Activated CD4-positive, alpha-beta T cell treated with anti-CD3 and anti-CD28 coated beads, Interleukin-2, amount 50 U/mL, for 16 hours (primary cell): Measurements from ENCODE around the gene DNPEP.
"Not testable (repeated sequence)": the region's sequence is repeated elsewhere in the genome, so short reads cannot be mapped to it uniquely, and the experiment has no call there.

Experiments
- DNase-seq: peaks from one replicate; pipeline ENCODE4 v3.0.0-alpha.2; 2020

Gene DNPEP

DNA sequence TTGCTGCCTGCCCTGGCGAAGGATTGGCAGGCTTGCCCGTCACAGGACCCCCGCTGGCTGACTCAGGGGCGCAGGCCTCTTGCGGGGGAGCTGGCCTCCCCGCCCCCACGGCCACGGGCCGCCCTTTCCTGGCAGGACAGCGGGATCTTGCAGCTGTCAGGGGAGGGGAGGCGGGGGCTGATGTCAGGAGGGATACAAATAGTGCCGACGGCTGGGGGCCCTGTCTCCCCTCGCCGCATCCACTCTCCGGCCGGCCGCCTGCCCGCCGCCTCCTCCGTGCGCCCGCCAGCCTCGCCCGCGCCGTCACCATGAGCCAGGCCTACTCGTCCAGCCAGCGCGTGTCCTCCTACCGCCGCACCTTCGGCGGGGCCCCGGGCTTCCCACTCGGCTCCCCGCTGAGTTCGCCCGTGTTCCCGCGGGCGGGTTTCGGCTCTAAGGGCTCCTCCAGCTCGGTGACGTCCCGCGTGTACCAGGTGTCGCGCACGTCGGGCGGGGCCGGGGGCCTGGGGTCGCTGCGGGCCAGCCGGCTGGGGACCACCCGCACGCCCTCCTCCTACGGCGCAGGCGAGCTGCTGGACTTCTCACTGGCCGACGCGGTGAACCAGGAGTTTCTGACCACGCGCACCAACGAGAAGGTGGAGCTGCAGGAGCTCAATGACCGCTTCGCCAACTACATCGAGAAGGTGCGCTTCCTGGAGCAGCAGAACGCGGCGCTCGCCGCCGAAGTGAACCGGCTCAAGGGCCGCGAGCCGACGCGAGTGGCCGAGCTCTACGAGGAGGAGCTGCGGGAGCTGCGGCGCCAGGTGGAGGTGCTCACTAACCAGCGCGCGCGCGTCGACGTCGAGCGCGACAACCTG lies 30.7 kb upstream of the DNPEP start, which contains the start of gene DES:
Gene DES, plus strand, starts transcription at position 223 of the 857 bp plus-strand sequence. Its CDS starts 86 bp downstream, at position 309.
- DNase-seq = no peak

DNA sequence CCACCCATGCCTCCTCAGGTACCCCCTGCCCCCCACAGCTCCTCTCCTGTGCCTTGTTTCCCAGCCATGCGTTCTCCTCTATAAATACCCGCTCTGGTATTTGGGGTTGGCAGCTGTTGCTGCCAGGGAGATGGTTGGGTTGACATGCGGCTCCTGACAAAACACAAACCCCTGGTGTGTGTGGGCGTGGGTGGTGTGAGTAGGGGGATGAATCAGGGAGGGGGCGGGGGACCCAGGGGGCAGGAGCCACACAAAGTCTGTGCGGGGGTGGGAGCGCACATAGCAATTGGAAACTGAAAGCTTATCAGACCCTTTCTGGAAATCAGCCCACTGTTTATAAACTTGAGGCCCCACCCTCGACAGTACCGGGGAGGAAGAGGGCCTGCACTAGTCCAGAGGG lies 29.7 kb upstream of the DNPEP start:
- no peak for DNase-seq

DNA sequence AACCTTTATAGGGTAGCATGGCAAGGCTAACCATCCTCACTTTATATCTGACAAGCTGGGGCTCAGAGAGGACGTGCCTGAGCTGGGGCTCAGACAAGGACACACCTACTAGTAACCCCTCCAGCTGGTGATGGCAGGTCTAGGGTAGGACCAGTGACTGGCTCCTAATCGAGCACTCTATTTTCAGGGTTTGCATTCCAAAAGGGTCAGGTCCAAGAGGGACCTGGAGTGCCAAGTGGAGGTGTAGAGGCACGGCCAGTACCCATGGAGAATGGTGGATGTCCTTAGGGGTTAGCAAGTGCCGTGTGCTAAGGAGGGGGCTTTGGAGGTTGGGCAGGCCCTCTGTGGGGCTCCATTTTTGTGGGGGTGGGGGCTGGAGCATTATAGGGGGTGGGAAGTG lies 29.2 kb upstream of the DNPEP start:
- DNase-seq = no peak

DNA sequence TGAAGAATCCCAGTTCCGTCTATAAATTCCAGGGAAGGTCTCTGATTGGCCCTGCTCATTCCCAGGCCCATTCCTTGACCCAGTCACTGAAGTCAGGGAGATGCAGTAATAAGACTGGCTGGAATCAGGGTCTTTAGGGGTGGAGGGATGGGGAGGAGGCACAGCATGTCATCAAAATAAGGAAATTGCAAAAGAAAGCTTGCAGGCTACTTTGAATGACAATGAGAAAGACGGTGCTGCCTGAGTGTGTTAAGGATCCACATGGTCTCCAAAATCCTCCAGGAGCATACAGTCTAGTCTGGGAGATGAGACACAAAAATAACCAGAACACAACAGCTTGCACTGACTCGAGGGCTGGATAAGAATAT lies 28.5 kb upstream of the DNPEP start:
- no peak for DNase-seq

DNA sequence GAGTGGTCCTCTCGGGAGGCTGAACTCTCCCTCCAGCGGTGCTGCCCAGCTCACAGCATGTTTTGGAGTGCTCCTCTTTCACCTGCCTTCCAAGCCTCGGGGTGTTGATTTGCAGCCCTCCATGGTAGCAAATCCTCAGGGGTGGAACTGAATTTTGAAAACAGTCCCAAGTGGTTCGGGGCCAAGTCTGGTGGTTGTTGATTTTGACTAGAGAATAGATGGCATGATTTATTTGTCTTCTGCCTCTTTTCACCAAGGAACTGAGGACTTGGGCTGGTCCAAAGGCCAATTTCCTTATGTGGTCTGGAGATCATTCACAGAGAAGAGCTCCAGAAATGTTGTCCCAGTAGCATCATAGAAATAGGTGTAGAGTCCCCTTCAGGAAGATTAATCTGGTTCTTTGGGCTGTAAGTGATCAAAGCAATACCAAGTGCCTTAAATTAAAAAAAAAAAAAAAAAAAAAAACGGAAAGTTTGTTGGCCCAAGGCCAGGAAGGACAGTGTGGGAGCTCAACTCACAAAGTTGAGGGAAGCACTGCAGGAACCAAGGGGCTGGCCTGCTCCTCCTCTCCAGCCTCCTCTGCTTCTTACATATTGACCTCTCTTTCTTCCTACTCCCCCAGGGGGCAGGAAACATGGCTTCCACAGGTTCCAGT lies 28.0 kb upstream of the DNPEP start:
- DNase-seq = no peak

DNA sequence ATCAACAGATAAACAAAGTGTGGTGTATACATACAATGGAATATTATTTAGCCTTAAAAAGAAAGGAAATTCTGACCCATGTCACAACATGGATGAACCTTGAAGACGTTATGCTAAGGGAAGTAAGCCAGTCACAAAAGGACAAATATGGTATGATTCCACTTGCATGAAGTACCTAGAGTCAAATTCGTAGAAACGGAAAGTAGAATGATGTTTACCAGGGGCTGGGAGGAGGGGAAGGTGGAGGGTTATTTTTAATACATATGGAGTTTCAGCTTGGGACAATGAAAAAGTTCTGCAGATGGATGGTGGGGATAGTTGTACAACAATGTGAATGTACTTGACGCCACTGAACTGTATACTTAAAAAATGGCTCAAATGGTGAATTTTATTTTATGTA lies 27.1 kb upstream of the DNPEP start:
- no peak for DNase-seq

DNA sequence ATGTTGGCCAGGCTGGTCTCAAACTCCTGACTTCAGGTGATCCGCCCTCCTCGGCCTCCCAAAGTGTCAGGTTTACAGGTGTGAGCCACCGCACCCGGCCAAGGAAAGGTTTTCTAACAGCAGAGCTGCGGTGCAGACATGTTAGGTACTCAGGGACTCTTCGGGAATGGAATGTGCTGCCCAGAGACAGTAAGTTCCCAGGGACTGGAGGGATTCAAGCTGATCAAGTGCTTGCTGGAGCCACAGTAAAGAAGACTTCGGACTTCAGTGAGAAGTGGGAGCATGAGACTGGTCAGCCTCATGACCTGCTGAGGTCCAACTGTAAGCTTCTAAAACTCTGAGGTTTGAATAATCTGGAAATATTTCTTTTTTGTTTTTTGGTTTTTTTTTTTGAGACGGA lies 22.7 kb upstream of the DNPEP start:
- DNase-seq = no peak

DNA sequence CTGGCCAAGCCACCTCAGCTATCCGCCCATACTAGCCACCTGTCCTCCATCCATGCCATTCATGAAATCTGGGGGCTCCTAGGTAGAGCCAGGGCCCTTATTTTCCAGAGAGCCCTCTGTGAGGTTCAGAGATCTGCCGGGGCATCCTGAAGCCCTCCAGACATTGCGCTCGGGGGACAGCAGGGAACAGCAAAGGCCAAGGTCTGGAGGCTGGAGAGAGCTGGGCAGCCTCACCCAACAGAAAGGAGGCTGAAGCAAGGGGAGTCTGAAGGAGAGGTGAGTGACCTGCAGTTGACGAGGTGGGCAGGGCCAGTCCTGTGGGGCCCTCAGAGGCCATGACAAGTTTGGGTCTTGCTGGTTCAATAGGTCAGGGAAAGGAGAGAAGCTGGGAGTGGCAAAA lies 21.9 kb upstream of the DNPEP start:
- DNase-seq = no peak

DNA sequence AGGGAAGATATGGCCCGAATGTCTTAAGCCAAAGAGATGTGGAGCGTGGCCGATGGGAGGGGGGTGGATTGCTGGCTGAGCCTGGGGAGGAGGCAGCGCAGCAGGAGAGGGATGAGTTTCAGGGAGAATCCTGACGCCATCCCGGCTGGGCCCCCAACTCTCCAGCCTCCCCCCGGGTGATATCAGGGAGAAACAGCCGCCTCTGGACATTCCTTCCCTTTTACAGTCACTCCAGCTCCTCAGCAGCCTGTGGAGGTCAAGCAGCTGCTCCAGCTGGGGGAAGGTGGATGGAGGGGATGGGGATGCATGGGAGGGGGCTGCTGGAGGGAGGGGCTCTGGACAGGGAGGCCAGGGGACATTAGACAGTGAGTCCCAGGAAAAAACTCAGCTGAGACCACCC lies 20.9 kb upstream of the DNPEP start:
- DNase-seq = no peak

DNA sequence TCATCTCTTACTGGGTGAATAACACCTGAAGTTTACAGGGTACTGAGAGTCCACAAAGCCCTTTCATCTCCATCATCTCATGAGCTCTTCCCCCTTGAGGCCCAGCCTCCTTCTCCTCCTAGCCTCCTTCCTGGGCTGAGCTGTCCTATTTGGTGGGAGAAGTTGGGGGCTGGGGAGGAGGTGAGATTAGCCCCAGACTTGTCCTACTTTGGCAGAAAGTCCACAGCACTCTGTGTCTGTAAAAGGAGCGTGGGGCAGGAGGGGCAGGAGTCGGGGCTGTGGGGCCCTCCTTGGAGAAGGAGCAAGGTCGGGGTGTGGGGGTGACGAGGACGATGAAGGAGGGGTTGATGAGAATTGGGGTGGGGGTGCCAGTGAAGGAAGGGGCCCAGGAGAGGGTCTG lies 20.5 kb upstream of the DNPEP start:
- DNase-seq = no peak

DNA sequence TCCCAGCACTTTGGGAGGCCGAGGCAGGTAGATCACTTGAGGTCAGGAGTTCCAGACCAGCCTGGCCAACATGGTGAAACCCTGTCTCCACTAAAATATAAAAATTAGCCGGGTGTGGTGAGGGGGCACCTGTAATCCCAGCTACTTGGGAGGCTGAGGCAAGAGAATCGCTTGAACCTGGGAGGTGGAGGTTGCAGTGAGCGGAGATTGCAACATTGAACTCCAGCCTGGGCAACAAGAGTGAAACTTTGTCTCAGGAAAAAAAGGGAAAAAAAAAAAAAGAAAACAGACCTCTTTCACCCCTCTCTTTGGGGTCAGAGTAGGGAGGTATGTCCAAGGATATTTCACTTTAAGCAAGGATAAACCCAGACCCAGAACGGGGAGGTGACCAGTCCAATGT lies 19.6 kb upstream of the DNPEP start:
- DNase-seq = not testable (repeated sequence)

DNA sequence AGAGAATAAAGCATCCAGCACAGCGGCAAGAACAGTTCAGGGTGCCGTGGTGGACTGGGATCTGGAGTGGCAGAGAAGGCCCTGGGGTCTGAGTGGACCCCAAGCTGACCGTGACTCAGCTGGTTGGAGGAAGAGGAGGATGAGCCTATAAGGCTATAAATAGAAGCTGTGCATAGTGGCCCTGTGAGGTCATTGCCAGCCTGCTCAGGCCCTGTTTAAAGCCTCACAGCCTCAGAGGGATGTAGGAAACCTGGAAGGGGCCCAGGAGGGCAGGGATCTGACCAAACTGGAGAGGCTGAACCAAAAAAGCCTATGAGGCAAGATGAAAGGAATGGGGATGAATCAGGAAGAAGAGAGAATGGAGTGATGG lies 19.1 kb upstream of the DNPEP start:
- DNase-seq = no peak

DNA sequence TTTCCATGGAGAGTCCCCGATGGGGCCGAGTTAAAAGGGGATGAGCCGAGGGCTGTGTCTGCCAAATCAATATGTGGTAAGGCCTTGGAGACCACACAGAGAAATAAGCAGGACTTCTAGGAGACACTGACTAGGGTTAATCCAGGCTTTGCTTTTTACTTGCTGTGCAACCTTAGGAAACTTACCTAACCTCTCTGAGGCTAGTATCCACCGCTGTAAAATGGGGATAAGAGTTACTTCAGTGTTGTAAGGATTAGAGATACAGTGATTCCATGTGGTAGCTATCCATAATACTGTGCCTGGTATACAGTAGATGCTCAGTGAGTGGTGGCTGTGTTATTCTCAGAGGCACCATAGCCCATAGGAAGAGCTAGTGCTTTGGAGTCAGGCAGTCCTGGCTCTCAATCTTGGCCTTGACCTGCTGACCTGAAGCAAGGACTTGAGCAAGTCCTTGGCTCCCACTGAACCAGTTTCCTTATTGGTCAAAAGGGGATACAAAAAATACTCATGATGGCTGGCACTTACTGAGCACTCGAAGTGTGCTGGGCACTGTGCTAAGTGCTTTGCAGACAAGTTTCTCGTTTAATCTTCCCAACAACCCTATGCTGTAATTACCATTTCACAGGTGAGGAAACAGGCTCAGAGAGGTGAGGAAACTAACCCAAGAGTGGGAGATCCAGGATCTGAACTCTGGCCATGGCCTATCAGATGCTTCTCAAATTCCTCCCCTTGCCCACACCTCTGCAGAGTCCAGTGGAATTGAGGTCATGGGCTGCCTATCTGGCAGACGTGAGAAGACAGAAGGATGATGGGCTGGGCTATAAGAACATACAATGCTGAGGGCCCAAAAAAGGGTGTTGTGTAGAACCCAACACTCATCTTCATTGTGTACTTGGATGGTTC lies 18.5 kb upstream of the DNPEP start:
- DNase-seq = no peak

DNA sequence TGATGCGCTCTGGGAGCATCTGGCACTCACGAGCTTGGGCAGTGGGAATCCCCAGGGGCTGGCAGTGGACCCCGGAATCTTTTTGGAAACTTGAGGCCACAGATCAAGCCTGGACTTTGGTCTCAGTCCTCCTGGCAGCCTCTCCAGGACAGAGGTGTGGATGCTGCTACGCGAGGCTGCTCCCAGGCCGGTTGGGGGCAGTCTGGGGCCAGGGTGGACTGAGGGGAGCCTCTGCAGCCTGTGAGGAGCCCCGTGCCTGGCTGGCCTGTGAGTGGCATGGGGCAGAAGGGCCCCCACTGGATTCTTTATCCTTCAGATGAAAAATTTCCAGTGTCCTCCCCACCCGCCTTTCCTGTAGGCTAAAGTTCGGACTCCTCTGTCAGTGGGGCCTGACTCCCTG lies 17.7 kb upstream of the DNPEP start:
- no peak for DNase-seq

DNA sequence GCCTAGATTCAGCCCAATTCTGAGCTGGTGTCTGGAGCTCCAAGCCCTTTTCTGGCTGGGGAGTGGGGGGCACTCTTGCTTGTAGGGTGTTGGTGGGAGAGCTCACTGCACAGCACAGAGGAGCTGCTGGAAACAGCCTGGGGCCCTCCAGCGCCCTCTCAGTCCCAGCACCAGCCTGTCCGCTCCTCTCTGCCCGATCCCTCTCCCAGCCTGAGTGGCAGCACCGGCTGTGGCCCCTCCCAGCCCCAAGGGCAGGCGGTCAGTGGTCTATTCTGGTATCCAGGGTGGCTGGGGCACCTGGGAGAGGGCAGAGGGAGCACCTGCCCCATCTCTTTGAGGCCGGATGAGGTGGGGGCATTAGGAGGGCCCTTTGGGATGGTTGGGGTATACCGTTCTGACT lies 17.2 kb upstream of the DNPEP start:
- DNase-seq = no peak

DNA sequence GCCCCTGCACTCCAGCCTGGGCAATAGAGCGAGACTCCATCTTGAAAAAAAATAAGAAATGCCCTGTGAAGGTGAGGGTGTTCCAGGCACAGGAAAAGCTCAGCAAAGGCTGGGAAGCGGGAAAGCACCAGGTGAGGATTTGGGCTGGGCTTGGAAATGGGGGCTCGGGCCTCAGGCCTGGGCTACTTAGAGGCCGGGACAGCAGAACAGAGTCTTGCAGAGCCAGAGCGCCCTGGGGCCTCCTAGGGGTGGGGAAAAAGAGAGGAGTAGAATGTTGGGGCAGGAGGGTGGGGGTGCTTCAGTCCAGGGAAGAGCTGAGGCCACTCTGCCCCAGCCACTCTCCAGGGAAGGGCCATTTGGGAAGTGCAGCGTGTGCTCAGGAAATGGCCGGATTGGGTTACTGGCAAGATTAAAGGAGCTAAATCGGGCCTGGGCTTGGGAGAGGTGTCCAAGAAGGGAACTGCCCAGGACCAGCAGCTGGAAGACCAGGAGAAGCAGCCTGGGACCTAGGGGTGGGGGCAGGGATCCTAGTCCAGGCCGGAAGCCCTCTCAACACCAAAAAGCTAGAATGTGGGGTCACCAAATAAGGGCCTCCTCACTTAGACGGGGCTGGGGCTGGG lies 16.7 kb upstream of the DNPEP start:
- no peak for DNase-seq

DNA sequence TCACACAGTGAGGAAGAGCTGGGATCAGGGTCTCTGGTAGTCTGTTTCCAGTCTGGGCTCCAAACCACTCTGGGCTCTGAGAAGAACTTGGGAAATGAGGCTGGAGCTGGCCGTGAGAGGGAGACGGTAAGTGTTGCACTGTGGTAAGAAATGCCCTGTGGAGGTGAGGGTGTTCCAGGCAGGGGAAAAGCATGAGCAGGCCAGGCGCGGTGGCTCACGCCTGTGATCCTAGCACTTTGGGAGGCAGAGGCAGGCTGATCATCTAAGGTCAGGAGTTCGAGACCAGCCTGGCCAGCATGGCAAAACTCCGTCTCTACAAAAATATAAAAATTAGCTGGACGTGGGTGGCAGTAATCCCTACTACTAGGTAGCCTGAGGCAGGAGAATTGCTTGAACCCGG lies 16.1 kb upstream of the DNPEP start:
- DNase-seq = no peak

DNA sequence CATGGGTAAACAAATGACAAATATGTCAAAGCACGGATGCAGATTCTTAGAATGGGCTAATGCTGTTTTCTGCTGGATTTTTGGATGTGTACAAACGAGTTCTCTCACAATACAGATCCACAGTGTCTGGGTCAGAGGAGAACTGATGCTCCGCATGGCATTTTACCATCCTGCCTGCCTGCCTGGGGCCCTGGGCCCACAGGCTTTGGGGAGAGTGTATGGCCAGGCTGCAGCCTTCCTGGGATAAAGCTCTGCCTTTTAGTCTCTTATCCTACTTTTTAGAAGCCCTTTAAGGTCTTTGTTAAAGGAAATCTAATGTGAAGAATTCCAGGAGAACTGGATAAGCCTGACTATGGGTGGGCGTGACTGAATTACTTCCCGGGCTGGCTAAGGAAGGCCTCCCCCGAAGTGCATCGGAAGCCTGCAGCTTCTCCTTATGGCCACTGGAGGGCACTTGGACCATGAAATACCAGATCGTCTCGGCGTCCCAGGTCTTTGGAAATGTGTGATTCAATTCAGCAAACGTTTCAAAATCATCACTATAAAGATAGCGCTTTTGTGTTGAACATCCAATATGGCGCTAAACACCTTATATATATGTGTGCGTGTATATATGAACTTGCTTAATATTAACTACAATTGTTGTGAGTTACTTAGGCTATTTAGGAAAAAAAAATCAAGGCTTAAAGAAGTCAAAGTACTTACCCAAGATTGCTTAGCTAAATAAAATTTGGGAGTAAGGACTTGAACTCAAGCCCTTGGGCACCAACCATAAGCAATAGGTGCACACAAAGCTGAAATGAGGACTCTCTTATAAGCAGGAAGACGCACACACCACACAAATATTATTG lies 15.2 kb upstream of the DNPEP start:
- DNase-seq = peak; percentile 65

DNA sequence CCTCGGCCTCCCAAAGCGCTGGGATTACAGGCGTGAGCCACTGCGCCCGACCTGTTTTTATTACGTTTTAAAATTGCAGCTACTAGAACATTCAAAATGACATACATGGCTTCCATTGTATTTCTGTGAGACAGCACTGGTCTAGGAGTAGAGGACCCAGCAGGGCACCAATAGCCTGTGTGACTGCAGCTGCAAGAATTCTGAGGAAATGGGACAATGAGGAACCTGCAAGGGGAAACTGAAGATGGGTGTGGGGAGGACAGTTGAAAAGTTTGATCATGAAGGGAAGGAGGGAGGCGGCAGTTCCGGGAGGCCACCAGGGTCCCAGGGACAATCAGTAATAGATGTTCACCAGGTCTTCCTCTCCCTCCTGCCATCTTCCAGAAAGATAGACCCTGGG lies 13.9 kb upstream of the DNPEP start:
- DNase-seq = no peak

DNA sequence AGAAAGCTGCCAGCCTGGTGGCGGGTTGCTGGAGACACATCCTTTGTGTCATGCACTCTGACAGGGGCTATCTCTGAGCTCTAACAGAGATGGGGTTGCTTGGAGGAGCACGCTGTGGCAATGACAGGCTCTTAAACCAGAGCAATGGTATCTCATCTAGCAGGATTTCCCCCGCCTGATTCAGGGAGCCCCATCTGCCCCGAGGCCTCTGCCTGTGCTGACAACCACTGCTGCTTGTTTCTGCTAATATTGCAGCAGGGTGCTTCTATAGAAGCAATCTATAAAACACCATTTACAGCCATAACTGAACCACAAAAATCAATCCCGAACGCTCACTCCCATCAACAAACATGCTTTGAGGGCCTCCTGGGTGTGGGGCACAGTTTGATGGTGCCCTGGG lies 12.8 kb upstream of the DNPEP start:
- DNase-seq = no peak

DNA sequence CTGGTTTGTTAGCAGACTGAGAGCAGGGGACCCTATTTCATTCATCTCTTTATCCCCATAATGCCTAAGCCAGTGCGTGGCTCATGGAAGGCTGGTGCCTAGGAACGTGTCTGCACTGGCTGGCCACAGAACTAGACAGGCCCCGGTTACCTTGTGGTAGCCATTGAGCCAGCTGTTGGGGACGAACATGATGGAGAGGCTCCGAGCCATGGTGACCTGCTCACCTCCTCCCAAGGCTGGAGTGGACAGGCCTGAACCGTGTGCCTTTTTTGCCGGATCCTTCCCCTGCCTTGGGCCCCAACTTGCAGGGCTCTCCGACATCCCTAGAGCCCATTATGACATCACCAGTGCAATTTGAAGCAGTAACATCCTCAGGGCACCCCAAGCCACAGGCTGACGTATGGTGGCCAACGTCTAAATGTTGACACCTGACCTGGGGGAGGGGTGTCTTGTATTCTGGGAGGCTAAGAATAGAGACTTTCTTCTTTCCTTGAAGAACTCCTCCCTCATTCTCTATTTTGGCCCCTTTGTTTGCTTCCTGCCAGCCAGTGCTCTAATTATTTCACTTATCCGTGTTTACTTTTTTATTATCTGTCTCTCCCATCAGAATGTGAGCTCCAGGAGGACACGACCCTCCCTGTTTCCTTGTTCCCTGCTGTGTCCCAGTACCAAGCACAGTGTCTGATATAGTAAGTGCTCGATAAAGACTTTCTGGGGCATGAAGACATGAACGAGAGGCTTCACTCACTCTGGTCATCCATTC lies 12.2 kb upstream of the DNPEP start:
- DNase-seq = no peak
